Superior temporal gyrus (tissue), 1 donor: ENCODE results near the gene DNM3.
"Not testable (repeated sequence)": the region's sequence is repeated elsewhere in the genome, so short reads cannot be mapped to it uniquely, and the experiment has no call there.

Experiments
- DNase-seq: peaks from one replicate; pipeline ENCODE4 v3.0.0-alpha.2; 2016; ENCODE audit errors: extremely low spot score

Gene DNM3

DNA sequence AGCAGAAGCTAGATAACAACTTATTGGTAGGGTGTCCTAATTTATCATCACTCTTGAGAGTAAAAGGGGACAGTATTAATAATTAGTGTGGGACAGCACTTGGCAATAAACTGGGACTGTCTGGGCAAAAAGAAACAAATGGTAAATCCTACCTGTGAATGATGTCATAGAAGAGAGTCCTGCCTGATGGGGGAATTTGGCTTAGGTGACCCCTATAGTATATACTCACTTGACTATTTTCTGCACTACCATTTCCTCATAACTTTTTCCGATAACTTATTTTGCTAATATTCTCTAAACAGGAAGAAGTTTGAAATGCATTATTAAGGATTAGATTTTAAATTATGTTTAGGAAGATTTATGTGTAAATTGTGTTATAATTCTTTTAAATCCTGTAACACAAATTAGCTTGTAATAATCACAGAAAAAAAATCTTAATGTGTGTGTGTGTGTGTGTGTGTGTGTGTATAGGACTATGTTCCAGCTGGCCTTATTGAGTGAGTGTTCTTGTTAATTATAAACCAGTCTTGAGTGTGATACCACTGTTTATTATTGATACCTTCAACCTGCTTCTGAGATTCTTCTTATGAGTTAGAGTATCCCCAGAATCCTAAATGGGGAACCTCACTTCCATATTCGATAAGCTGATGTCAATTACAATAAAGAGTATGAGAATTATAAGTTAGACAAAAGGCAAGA lies 435.0 kb downstream of the DNM3 start:
- no peak for DNase-seq

DNA sequence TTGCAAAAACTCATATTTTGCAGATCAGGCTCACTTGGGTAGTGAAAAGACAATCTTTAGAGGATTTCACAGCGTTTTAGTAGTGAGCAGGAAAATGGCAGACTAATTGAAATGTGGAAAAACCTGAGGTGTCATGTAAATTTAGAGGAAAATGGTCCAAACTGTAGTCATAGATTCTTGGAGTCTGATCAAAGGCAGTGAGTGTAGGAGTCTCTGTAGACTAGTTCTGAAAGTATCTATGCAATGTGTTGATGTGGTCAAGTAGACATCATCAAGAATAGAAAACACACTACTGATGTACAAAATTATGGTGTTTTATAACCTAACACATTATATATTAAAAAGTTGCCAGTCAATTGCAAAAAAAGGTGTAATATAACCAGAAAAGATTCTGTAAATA lies 436.0 kb downstream of the DNM3 start:
- no peak for DNase-seq

DNA sequence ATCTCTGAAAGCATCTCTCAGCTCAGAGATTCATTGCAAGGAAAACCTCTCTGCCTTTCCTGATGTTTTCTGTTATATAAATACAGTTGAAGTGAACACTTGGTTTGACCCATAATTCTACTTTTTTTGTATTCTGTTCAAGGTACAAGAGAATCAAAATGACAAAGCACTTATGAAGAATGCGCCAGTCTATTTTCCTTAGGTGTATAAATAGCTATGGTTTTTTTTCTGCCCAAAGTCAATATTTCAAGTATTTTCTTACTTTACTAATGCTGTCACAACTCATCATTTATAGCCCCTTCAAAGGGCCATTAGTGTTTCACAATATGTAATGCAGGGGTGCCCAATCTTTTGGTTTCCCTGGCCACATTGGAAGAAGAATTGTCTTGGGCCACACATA lies 436.7 kb downstream of the DNM3 start:
- no peak for DNase-seq

DNA sequence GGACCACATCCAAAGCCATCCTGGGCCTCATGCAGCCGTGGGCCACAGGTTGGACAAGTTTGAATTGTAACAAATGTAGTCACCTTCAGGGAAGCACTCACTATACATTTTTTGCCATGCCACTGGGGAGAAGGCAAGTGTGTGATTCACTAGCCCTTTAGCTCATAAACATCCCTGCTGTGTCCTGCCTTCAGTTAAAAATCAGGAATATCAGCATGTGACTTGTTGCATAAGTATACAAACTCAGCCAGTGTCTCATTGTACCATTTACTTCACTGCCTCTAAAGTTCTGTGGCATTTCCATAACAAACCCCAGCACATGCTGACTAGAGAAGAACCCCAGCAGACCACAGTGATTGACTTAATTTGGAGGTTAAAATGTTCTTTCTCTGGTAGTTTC lies 437.2 kb downstream of the DNM3 start:
- DNase-seq: no peak

DNA sequence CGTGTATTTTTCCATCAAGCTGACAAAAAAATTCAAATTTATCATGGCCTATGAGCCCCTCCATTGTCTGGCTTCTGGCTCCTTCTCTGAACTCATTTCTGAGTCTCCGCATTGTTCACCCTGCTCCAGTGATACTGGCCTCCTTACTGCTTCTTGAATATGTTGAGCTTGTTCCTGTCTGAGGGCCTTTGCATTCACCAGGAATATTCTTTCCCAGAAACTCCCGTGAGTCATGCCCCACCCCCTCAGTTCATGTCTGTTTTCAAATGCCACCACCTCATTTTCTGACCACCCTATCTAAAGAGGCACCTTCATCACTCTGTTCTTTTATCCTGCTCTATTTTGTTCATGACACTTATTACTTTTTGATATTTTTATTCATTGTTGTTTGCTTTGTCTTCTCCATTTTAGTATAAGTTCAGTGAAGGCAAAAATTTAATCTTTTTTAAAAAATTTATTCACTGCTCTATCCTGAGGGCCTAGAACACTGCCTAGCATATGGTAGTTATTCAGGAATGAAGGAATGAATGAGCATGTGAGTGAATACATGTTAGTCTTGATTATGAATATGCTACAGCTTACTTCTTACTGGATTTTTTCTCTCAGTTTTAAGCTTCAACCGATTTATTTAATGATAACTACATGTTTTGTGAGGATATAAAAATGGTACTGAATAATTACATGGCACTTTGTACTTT lies 438.8 kb downstream of the DNM3 start:
- no peak for DNase-seq

DNA sequence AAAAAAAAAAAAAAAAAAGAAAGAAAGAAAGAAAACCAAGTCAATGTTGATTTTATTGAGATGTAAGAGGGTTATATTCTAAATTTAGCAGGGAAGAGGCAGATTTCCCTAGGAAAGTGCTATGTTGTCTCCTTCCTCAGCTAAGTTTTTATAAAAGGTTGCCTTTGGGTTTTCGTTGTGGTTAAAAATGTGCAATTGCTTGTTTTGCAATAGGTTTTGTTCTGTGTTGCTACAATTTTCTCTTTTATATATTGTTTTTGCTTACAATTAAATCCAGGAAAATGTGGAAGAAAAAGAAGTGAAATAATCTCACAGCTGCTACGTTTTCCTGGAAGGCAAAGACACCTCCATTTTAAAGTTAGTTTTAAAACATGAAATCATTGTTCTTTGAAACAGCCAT lies 442.5 kb downstream of the DNM3 start:
- DNase-seq: no peak

DNA sequence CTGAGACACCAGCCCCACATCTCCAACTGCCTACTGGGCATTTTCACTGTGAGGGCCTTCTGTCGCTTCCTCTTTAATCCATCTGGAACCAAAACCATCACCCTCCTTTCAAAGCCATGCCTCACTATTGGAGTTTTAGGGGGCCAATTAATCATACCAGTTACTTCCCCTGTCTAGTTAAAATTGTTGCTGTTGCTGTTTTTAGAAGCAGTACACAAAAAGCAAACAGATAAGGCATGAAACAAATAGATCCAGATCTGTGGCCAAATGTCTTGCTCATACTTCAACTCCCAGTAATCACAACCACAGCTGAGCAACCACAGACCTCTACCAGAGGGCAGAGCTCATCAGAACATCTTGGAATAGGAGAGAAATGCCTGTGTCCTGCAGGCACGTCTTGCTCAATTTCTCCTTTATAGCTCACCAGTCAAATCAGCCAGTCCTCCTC lies 445.4 kb downstream of the DNM3 start:
- no peak for DNase-seq

DNA sequence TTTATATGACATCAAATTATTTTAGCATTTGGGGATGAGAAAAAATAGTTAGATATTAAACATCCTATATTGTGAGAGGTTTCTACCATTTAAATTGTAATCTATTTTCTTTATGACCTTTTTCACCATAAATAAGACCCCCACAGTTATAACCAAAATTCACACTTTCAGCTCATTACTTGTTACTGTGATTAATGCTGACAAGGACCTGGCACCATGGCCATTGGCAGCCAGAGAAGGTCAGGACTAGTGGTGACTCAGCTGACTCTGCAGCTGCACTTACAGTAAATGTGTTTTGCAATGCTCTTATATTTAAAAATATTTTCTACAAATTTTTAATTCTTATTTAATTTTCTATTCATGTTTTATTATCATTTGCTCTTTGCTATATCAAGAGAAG lies 445.9 kb downstream of the DNM3 start:
- DNase-seq: peak; percentile 41

DNA sequence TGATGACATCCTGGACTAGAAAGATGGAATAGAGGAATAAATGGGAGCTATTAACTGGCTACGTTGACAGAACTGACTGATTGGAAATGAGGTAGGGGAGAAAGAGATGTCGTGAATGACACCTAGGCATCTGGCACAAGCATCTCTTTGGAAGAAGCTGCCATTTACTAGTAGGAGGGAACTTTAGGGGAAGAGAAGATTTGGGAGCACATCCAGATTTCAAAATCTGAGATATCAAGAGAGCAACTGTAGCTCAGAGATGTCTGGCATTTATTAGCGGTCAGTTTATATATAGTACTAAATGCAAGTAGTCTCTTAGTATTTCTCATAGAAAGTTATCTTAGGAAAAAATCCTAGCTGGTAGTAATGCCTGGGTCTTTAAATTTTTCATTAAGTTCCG lies 447.3 kb downstream of the DNM3 start:
- no peak for DNase-seq

DNA sequence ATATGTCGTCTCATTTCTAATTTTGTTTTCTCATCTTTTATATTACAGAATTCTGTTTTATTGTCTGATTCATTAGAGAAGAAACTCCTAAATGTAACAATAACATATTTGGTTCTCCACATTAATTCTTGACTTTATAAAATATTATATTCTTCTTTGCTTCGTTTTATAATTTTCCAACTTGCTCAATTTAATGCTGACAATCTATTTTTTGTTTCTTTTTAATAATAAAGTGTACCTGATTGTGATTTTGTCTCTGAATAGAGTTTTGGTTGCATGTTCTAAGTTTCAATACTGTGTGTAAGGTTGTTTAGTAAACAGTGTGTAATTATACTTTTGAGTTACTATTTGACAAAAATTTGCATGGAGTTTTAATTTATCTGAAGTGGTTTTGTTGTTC lies 448.1 kb downstream of the DNM3 start:
- no peak for DNase-seq

DNA sequence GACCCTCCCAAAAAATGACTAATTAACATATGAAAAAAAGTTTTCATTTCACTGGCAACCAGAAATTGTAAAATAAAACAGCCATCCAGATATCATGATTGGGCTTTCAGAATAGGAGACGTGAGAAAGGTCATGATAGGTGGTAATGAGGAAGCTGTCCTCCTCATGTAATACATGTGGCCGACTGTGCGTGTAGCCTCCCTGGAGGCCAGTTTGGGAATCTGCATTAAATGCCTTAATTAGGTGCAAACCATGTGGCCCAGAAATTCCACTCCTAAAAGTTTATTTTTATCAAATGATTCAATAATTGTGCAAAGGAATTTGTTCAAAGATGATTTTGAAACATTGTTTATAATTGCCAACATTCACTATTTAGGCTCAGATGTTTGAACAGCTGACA lies 451.5 kb downstream of the DNM3 start:
- no peak for DNase-seq

DNA sequence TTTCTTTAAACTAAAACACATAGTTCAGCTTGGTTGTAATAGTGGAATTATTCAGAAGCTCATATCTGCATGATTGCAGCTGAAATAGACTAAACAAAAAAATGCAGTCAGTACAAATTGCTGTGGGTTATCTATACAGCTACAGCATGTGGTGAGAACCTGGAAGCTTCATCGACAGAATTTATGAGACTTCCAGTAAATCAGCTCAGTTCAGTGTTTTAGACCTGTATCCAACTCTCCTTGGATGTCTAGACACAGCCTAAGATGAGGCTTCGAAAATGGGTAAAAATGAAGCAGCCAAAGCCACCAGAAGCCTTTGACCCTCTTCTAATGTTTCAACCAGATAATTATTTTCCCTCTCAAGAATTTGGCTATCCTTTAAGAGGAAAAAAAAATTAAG lies 452.1 kb downstream of the DNM3 start:
- no peak for DNase-seq

DNA sequence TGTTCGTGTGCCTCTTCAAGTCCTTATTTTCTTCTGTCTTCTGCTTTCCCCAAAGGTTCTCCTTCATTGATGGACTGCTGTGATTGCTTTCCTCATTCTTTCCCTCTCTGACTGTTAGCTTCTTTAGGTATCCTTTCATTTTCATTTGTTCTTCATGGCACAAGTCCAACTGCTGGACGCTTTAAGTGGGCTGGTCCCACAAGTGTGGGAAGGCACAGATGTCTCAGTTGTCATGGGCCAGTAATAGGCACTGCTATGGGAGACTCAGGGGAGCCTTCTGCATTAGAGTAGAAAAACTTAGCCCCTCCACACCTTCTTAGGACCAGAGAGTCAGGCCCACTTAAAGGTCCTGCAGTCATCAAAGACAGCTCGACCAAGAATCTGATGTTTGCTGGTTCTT lies 456.8 kb downstream of the DNM3 start:
- no peak for DNase-seq

DNA sequence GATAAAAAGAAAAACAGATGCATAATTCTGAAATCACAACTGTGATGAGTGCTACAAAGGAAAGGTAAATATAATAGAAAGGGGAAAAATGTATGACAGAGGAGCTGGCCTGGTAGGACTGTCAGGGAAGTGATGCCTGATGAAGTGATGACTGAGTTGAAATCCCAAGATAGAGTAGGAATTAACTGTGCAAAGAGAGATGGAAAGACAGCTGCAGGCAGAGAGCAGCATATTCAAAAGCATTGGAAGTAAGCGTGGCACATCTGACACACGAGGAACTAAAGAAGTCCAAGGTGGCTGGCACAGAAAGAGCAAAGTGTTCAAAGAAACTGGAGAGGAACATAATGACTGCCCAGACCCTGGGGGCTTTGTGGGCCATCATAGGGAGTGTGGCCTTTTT lies 457.6 kb downstream of the DNM3 start:
- DNase-seq: no peak

DNA sequence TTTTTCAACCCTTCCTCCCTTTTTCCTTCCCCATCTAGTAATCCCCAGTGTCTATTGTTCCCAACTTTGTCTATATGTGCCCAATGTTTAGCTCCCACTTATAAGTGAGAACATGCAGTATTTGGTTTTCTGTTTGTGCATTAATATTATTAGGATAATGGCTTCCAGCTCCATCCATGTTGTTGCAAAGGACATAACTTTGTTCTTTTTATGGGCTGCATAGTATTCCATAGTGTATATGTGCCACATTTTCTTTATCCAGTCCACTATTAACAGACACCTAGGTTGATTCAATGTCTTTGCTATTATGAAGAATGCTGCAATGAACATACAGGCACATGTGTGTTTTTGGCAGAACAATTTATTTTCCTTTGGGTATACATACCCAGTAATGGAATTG lies 458.2 kb downstream of the DNM3 start:
- no peak for DNase-seq

DNA sequence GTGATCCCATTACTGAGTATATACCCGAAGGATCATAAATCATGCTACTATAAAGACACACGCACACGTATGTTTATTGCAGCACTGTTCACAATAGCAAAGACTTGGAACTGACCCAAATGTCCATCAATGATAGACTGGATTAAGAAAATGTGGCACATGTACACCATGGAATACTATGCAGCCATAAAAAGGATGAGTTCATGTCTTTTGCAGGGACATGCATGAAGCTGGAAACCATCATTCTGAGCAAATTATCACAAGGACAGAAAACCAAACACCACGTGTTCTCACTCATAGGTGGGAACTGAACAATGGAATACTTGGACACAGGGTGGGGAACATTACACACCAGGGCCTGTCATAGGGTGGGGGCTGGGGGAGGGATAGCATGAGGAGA lies 466.2 kb downstream of the DNM3 start:
- not testable (repeated sequence) for DNase-seq

DNA sequence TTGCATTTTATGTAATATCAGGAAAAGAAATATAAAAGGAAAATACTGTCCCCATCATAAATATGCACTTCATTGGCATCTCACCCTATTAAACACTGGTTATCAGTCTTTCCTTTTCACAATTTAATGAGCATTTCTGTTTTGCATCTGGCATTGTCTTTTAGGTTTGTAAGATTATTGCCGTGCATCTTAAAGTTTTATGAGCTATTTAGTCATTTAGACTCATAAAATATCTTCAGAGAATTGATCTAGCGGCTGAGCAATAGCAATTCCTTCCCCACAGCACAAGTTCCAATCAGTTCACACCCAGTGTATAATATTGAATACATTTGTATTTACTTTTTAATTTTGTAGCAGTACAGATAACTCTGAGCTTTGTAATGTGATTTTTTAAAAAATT lies 466.8 kb downstream of the DNM3 start:
- DNase-seq: no peak

DNA sequence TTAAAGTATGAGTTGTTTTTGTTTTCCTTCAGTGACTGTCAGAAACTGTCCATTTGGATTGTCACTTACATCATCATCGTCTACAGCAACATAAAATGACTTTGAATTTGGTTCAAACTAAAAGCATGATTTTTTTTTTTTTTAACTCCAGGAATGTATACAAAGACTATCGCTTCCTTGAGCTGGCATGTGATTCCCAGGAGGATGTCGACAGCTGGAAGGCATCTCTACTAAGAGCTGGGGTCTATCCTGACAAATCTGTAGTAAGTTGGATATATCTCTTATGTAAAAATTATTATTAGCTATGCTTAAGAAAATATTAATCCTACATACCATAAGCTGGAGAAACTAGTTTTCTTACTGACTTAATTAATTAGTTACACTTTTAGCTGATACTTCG lies 467.3 kb downstream of the DNM3 start:
- no peak for DNase-seq

DNA sequence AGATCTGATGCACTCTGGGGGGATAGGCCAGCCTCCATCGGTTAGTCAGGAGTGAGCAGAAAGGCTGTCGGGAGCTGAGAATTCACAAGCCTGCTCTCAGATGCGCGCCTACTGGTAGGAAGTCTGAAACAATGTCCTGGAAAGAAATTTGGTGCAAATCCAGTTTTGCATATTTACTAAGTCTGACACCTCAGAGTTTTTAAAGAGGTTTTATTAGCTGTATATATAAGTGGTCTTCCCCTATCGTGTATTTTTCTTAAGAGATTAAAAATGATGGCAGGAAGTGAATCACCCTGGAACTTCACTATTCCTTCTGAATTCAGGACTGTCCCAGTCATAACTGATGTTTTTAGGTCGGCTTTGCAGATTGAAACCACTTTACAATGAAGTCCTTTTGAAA lies 479.4 kb downstream of the DNM3 start:
- no peak for DNase-seq

DNA sequence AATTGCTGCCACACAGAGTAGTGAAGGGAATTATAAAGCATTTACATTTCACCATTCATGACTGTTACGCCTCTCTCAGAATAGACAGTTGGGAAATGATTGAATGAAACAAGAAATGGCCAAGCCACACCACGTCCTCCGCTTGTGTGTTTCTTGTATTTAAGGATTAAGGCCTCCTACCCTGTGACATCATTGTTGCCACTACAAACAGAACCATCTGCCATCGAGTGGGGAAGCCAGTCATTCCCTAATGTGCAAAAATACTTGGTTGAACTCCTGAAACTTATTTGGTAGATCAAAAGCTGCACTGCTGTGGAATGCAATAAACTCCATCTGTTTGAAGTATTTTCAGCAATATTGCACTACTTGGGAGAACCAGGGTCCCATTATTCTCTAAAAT lies 480.2 kb downstream of the DNM3 start:
- DNase-seq: no peak

DNA sequence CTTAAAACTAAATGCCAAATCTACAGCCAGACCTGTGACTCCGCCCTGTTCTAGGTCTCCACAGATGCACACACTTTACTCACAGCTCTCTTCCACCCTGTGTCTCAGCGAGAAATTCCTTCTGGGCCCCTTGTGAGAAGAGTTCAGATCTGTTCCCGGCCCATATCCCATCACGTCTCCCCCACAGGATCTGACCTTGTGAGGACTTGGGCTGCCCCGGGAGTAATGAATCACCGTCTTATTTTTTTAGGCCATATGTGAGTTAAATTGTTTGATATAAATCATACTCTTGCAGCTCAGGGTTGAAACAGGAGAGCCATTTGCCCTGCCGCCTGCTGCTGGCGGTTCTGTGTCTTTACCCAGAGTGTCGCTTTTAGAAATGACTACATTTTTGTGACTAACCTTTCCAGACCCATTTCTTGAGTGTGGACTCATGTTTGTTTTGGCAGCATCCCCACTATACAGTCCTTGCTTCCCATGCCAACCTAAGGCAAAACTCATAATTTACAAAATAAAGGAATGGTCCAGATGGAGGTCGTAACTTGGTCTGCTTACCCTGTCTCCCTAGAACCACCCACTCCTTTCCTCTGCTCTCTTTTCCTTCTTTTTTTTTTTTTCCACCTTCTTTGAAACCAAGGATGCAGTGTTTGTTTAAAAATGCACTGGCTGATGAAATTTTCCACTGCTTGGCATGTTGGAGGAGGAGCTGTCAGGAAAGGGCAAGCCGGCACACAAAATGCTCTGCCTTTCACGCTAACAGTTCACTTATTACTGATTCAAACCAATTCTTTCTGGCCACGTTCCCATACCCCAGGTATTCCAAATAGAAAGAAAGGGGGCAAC lies 481.1 kb downstream of the DNM3 start:
- DNase-seq: no peak

DNA sequence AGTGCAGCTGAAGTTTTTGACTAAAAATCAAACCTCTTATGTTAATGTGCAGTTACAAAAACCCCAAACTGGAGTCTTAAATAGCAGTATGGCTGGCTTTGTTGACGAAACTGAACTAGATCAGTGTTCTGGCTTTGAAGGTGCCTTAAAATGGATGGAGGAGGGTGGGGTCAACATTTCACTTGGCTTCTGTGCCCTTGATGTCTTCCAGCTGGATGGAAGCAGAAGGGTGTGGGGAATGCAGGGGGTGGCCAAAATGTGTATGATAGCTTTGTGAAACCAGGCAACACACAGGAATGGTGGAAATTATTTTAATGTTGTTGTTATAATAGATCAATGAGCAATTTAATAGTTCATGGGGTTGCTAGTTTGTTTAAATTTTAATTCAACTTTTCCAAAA lies 482.4 kb downstream of the DNM3 start:
- no peak for DNase-seq

DNA sequence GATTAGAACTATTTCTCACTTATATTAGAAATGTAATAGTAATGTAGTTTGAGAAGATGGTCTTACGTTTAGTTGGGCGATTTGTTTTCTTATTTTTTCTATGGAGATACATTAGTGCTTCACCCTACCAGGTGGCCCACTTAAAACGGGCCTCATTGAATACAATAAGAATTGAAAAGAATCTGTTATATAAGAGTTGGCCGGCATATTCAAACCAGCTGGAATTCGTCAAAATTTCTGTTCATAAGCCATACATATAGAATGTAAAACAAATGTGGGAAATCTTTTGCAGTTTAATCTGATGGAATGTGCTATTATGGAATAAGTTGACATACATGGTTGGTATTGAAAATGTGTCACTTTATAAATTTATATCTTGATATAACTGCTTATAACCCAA lies 482.8 kb downstream of the DNM3 start:
- DNase-seq: no peak
